GM03348 (cell line): Measurements from ENCODE around the gene POLR3G.

Experiments used
- DNase-seq: peaks from one replicate; pipeline ENCODE4 v3.0.0; 2012; ENCODE audit warnings: low spot score

POLR3G gene, protein sequence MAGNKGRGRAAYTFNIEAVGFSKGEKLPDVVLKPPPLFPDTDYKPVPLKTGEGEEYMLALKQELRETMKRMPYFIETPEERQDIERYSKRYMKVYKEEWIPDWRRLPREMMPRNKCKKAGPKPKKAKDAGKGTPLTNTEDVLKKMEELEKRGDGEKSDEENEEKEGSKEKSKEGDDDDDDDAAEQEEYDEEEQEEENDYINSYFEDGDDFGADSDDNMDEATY

DNA sequence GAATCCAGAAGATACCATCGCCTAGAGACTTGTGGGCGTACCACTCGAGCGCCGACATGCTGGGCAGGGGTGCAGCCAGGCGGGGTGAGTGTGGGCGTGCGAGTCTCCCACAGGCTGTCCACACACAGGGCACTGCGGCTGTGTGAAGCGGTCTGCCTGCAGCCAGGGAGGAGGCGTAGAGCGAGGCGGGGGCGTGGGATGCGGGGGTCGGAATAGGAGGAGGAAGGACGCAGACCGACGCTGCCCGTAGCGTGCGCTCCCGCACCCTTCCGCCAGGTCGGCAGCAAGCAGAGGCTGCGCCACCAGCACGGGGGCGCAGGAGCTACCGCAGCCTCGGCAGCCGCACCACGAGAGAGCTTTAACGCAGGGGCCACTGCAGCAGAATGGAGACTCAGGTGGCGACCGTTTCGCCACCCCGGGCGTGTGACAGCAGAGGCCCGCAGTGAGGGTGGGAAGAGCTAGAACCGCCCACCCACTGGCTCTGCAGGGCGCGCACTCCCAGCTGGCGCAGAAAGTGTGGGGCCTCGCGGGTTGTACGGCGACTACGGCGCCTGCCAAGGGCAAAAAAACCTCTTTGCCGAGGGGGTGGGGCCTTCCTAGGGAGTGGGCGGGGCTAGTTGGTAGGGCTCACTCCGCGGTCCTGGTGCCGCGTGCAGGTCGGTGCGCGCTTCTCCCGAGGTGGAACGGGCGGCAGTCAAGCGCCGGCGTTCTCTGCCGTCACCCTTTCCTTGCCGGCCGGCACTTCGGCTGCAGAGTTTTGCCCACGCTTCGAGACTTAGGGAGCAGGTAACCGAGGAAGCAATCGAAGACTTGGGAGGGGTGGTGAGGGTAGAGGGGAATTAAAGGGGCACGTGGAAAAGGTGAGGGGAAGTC lies at the start of gene POLR3G, which contains the start of gene MBLAC2:
TSS of gene POLR3G (plus strand) at position 630 of the 873 bp plus-strand sequence. CDS start 10,704 bp downstream, outside the sequence.
TSS of gene MBLAC2 (minus strand) at position 537 of the 873 bp plus-strand sequence. CDS start at position 58, 479 bp downstream.
- peak; percentile 96 for DNase-seq

DNA sequence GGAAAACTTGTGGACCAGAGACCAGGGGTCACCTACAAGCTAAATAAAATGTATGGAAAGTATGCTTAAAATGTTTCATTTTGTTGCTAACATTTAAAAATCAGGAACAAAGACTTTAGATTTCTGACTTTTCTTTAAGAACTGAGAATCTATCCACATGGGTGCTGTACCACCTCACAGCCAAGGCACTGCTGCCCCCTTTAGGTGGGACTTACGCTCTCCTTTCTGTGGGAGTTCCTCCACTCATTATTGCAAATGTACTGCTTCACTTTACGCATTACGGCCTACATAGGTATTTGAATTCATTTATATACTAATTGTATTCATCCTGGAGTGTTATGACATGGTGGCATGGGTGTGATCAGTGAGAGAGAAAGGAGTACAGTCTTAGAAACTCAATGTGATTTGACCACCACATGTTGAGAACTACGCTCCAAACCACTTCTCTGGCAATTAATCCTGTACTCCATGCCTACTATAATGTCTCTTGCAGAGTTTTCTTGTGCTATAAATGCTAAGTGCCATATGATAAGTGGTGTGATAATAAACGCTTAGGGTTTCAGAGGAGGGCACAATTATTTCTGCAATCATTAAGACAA lies 40.4 kb upstream of the POLR3G start:
- peak; percentile 30 for DNase-seq

DNA sequence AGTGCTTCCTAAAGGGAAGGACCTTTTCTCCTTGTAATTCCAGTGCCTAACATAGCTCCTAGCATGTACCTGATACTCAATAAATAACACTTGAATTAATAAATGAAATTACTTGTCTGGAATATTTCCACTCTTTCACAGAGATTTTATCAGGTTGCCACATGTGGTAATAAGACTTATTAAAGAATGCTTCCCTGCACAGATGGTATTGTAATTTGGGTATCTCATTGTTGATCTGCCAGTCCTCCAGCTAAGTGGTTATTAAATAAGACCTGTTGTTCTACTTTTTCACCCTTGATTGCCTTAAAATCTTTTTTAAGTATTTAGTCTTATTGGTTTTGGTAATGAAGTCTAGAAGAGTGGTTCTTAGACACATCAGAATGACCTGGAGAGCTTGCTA lies 37.0 kb upstream of the POLR3G start:
- no peak for DNase-seq

DNA sequence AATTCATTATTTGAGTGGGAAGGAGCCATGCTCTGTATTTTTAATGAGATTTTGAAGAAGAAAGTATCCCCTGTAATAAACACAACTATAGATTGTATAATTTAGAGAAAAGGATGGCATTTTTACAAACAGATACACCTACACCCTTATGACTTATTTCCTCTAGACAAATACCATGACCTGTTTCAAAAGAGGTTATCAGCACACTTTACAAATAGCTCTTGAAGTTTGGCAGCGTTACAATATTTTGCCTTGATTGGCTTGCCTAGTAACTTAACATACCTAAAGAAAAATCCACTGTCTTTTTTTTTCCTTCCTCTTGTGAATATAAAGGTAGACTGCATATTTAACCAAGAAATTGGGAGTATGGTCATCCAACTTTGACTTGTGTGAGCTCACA lies 36.6 kb upstream of the POLR3G start:
- DNase-seq = no peak

DNA sequence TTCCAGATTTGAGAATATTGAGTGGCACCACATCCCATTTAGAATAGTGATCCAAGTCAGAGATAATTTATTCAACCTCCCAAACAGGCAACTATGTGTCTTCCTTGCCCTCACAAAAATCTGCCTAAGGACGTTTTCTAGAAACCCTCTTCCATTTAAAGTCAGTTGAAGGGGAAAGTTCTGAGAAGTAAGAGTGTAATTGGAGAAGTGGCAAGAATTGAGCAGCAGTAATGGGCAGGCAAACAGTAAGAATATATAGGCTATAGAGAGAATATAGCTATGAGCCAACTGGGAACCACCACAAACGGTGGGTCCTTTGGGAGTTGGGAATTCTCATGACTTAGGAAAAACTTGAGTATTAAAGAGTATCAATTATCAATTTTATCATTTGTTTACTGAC lies 34.0 kb upstream of the POLR3G start:
- no peak for DNase-seq

DNA sequence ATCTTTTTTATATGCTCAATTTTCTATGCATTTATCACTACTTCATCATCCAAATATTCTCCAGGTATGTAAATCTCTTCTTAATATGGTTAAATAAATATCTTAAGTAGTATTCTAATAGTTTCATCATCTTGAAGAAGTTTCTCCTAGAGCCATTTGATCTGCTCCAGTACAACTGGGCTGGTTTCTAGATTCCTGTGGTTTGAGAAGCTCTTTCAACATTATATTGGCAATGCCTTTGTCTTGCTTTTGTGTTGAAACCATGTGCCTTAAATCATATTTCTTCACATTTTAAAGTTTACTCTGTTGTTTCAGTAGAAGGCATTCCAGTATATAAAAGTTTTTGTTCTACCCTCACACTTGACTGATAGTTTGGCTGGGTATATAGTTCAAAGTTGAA lies 27.7 kb upstream of the POLR3G start:
- peak; percentile 41 for DNase-seq

DNA sequence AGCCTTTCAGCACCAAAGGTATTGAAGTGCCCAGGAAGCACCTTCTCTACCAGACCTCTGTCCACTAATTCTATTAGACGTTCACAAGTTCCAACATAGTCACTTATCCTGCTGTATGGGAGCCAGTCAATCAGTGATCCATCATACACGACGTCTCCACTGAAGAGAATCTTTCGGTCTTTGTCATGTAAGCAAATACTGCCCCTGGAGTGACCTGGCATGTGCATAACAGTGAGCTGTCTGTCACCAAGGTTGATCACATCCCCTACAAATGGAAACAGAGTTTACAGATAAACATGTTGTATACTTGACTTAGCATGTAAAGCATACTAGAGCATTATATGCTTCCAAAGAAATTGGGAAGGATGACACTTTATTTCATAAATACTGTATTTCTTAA lies 13.4 kb upstream of the POLR3G start:
- no peak for DNase-seq

DNA sequence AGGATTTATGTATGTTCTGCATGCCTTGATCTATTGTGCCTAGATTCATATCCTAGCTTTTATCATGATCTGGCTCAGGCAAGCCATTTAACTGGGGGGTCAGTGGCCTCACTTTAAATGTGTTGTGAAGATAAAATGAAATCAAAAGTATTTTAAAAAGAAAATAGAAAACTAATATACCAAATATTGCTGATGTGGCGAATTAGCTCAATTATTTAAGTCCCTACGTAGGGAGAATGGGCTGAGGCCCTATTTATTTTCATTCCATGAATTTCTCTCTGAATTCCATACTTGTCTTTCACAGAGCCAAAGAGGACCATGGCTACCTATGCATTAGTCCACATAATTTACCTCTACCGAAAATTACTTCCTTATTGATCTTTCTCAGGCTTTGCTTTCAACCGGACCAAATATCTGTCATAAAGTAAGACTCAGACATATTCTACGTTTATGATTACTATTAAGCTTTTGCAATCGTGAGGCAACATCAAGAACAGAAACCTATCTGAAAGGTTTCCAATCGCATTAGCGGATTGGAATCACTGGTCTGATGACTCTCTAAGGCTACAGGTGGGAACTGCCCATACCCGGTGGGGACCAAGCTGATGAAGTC lies 1.8 kb upstream of the POLR3G start:
- no peak for DNase-seq

DNA sequence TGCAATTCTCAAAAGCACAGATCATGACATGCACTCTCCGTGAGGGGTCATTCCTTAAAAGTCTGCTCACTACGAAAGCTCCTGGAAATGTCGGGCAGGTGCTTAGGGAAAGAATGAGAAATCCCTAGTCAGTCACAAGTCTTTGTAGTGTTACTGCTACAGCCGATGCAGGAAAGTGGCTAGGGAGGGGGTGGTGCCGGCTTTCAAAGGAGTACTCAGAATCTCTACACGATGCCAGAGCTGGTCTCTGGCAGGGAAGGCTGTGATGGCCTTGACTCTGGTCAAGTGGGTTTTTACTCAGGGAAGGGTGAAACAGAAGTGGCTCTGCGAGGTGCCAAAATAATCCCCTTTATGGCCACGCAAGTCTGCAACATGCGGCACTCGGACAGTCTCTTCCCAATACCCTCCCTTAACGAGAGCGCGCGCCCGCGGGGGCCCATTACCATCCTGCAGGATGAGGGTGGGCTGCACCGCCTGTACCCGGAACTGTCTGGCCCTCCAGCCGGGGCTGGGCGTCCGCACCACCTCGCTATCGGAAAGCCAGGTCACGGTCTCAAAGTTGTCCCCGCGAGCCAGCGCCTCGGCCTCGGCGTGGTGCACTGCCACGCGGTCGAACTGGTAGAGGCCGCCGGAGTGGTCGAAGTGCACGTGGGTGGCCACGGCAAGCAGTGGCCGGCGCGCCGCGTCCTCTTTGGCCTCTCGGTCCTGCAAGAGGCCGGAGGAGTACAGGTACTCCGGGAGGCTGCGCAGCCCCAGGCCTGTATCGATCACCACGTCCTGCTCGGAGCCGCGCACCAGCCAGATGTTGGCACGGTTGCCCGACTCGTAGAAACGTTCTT lies 1.0 kb upstream of the POLR3G start:
- peak; percentile 54 for DNase-seq

DNA sequence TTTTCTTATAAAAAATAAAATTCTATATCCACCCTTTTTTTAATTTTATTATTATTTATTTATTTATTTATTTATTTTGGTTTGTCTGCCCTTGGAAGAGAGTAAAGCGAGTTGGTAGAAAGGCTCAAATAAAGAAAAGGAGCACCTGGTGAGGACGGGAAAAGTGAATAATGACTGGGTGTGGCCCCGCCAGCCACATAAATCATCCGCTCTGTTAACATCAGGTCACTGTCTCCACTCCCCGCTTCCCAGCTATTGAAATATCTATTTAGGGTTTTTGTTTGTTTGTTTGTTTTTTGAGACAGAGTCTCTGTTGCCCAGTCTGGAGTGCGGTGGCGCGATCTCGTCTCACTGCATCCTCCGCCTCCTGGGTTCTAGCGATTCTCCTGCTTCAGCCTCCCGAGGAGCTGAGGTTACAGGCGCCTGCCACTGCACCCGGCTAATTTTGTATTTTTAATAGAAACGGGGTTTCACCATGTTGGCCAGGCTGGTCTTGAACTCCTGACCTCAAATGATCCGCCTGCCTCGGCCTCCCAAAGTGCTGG lies 844 bp downstream of the POLR3G start:
- no peak for DNase-seq

DNA sequence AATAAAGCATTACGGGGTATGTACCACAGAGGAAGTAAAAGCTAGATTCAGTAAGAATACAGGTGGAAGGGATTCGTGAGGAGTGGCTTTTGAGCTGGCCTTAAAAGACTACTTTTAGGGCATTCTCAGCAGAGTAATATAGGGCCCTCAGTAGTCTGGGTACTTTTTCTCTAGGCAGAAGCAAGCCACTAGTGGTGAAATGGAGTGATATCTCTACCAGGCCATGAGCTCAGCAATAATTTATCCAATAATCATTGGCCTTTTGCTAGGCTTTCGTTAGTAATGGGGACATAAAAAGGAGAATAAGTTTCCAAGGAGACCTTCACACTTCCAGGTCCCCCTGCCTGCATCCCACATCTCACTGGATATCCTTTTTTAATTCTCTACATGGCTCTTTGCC lies 1.7 kb downstream of the POLR3G start:
- no peak for DNase-seq

DNA sequence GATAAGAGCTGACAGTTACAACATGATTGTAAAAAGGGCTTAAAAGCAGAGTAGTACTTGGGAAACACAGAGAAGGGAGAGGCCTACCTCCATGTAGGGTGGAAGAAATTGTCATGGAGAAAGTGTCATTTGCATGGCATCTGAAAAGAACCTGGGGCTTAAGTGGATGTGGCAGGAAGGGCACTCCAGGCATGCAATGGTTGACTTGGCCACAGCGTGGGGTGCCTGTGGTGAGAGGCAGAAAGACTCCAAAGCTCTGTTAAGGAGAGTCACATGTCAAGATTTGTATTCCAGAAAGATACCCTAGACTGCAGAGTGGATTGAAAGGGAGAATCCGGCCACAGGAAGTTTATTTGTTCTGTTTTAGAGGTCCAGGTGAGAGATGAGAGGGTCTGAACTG lies 2.4 kb downstream of the POLR3G start:
- DNase-seq = no peak

DNA sequence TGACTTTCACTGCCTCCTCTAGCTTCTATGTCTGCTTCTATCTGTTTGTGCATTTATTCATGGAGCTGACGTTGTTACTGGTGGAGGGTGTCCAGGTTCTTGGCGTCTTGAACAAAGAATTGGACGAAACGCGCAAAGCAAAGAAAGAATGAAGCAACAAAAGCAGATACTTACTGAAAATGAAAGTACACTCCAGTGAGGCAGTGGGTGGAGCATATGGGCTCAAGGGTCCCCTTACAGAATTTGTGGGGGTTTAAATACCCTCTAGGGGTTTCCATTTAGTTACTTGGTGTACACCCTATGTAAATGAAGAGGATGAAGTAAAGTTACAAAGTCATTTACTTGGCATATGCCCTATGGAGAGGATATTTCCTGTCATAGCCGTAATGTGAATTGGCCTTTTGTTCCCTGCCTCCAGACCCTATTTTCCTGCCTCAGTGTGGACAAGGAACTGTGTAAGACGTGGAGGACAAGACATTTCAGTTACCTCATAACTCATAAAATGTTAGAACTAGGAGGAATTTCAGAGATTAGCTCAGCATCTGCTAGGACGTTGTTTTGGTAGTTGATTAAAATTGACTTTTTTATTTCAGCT lies 3.1 kb downstream of the POLR3G start:
- no peak for DNase-seq

DNA sequence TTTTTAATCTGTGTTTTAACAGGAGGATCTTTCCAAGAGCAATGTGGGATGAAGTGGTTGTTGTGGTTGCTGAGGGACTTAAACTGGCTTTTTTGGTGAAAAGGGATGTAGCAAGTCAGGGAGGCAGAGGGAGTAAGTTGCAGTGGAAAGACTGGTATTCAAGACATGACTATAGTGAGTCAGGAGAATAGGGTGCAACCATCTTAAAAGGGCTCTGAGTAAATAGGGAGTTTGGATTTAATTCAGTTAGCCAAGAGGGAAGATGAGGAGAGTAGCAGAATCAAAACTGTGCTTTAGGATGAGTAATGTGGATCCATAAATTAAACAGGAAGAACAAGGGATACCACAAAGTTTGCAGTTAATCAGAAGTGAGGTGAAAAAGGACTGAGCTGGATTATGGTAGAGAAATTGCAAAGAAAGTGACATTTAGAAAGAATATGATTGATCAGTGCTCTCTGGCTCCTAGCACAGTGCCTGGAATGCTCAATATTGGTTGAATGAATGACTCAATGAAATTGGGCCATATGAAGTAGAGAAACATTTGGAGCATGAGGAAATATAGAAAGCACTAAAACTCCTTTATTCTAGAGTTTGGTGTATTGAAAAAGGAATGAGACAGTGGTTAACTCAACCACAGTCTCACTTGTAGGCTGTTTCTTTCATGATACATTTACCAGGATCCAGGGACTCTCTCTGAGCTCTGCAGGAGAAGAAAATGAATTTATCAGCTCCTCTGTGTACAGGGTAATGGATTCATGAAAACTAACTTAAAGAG lies 5.1 kb downstream of the POLR3G start:
- DNase-seq = peak; percentile 13

DNA sequence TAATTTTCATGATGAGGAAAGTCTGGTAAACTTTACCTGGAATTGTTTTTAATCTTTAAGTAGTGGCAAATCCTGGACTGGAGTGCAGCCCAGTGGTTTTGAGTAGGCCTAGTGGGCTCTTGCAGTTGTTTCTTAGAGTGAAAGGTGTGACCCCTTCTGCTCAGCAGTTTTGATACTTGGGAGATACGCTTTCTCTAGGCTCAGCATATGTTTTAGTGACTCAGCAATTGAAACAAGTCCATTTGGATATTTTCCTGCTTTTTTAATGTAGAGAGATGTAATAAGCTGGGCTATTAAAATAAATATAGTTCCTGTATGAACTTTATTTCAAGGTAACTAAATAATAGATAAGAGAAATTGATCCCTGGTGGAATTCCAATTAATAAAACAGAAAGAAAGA lies 6.0 kb downstream of the POLR3G start:
- no peak for DNase-seq

DNA sequence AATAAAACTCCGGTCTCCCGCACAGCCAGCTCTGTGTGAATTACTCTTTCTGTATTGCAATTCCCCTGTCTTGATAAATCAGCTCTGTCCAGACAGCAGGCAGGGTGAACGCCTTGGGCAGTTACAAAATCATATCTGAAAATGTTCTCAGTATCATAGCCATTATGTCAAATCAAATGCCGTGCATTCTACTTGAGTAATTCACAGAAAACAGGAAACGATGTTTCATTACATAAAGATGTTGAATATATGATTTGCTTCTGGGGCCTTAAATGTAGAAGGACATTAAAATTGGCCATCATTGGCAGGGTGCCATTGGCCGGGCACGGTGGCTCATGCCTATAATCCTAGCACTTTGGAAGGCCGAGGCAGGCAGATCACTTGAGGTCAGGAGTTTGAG lies 8.5 kb downstream of the POLR3G start:
- no peak for DNase-seq

DNA sequence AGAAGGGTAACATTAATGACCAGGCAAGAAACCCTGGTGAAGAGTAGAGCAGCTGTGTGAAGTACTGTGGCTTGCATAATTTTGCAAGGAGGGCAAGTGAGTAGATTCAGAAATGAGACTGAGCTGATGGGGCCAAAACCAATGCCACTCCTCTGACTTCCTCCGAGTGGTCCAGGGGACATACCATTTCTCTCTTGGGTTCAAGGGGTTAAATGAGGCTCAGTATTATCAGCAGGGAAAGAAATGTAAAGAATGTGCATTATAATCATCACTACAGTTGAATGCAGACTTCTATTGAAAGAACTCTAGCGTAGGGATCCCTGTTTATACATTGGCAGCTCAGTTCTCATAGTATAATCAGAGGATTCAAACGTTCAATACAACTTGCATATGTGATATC lies 9.9 kb downstream of the POLR3G start:
- DNase-seq = no peak

DNA sequence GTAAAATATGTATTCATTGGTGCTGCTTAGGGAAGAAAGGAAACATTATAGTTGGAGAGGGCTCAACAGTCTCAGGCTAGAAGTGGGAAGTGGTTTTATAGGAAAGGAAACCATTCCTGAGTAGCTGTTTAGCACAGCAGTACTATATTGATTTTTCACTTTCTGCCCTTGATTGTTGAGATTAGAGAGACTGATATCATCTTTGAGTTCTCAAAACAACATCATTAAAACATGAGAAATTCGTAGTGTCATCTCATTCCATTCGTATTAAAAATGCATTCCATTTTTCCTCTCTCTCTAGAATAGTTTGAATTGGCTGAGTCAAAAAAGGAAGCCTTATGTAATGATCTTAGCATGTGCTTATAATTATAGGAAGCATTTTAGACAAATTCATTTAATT lies 14.1 kb downstream of the POLR3G start:
- peak; percentile 67 for DNase-seq

DNA sequence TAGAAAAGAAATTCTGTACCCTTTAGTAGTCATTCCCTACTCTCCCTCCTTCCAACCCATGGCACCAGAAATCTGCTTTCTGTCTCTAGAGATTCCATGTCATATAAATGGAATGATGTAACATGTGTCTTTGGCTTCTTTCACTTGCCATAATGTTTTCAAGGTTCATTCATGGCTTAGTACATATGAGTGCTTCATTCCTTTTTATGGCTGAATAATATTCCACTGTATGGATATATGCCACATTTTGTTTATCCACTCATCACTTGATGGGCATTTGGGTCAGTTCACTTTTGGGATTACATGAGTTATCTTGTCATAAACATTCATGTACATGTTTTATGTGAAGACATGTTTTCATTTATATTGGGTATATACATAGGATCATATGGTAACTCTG lies 19.4 kb downstream of the POLR3G start:
- DNase-seq = no peak

DNA sequence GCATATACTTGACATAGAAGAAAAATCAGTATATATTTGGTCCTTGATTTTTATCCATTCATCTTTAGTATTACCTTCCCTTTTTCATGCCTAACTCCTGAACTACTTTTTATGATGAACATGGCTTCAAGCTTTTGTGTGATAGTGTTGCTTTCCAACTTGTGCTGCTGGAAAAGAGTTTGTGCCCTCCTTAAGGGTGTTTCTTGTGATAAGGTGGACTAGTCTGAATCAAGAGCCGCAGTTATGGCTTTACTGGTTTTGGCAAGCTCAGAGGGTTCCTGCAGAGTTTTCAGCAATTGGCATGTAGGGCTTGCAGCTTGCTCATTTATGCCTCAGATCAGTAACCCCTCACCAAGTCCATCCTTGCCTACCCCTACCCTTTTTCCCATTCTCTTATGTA lies 20.5 kb downstream of the POLR3G start:
- DNase-seq = no peak
